ENCODE results near the gene SORD.

GRCh38 chr15:45064386-45064785, 41.4 kb downstream of the SORD start:
- no peak for TF ChIP-seq POLR2AphosphoS5 (IDR thresholded peaks at IDR 0.05)
- TF ChIP-seq CTCF (IDR thresholded peaks at IDR 0.05): no peak

Measured in suprapubic skin (tissue), 3 donors.